GM20000 (cell line): ENCODE results near the gene ADGRV1.

Source experiments
- DNase-seq: peaks from one replicate; pipeline ENCODE4 v3.0.0; 2012; ENCODE audit warnings: low spot score
- TF ChIP-seq, protein P1 (sequence below): IDR thresholded peaks from 2 replicates; pipeline ENCODE4 v1.5.1; 2012; ENCODE audit warnings: mild to moderate bottlenecking, control low read depth; ENCODE audit errors: extremely low read depth, missing control alignments

ADGRV1 gene

DNA sequence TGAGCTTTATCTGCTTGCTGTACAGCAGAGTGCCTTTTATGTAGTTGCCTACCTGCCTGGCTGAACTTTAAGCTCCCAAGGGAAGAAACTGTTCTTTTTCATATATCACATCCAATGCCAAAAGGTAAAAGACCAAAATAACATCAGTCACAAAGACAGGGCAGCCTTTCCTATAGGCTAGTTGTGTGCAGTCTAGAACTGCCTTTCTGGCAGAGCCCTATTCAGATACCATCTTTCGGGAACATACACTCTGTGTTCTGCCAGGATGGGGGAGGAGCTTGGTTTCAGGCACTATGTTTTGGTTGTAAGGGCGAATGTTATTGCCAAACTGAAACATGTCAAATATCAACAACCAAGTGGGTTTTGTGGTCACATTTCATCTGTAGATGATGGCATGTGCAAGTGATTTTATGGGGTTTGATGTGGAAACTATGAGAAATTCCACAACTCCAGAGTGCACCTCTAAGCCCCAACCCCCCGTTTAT lies 314.5 kb downstream of the ADGRV1 start:
- TF ChIP-seq, protein P1, sequence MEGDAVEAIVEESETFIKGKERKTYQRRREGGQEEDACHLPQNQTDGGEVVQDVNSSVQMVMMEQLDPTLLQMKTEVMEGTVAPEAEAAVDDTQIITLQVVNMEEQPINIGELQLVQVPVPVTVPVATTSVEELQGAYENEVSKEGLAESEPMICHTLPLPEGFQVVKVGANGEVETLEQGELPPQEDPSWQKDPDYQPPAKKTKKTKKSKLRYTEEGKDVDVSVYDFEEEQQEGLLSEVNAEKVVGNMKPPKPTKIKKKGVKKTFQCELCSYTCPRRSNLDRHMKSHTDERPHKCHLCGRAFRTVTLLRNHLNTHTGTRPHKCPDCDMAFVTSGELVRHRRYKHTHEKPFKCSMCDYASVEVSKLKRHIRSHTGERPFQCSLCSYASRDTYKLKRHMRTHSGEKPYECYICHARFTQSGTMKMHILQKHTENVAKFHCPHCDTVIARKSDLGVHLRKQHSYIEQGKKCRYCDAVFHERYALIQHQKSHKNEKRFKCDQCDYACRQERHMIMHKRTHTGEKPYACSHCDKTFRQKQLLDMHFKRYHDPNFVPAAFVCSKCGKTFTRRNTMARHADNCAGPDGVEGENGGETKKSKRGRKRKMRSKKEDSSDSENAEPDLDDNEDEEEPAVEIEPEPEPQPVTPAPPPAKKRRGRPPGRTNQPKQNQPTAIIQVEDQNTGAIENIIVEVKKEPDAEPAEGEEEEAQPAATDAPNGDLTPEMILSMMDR, result no peak

DNA sequence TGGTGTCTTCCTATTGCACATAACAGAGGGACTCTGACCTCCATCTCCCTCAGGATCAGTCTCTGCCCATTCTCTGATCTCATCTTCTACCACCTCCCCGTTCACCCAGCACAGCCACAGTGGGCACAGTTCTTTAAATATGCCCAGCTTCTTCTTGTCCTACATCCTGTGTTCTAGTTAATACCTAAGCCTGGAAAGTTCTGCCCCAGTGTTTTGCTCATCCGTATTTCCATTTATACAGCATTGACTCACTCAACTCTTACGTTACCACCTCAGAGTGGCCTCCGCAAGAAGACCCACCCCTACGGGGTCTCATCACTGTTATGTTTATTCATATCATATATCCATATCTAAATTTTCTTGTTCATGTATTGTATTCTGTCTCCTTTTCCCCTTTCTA lies 315.5 kb downstream of the ADGRV1 start:
- DNase-seq, result no peak
- TF ChIP-seq, protein P1, result no peak

More for the DNA sequence above, 314.5 kb downstream of the ADGRV1 start:
- no peak for DNase-seq

DNA sequence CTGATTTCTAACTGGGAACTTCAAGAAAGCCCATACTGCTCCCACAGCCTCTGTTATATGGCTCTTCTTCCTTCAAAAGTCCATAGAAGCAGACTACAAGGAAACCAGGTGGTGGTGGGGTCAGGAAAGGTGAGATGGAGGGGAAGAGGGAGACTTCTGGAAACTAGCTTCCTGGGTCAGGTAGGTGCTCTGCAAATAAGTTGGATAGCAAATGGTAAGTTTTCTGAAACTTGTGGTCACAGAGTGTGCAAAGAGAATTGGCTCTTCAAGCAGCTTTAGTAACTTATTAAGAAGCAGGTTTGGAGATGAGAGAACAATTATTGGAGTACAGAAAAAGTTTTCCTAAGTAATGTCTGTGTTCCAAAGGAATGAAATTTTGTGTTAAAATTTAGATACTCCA lies 316.9 kb downstream of the ADGRV1 start:
- DNase-seq, result no peak
- TF ChIP-seq, protein P1, result no peak

DNA sequence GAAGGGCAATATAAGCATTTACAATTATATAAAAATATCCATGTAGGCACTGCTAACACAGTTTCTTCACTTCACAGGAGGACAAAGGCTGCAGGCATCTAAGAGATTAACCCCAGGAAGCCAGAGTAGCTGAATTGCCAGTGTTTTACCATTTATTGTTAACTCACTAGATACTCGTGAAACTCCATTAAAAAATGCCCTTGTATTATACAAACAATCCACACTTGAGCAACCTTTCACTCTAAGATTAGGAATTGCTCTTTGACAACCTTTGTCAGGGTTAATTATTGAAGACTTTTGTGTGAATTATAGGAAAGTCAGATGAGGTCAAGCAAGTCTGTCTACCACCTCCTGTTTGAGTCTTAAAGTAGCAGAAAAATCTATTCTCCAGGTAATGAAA lies 317.8 kb downstream of the ADGRV1 start:
- TF ChIP-seq, protein P1, result no peak
- DNase-seq, result no peak

DNA sequence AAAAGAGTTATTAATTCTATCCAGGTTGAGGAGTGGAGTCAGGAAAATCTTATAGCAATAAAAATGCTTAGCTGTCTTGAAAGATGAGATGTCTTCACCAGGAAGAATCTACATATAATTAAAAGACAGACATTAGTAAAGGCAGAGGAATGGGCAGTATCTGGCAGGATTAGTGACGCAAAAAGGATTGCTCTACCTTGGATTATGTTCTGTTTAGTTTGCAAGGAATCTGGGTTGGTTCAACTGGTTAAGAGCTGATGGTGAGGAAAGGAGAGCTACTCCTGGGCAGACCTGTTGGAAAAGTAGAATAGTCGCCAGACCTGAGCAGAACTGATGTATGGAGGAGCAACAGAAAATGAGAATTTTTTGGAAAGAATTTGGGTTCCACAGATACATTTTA lies 318.5 kb downstream of the ADGRV1 start:
- DNase-seq, result no peak
- TF ChIP-seq, protein P1, result no peak

DNA sequence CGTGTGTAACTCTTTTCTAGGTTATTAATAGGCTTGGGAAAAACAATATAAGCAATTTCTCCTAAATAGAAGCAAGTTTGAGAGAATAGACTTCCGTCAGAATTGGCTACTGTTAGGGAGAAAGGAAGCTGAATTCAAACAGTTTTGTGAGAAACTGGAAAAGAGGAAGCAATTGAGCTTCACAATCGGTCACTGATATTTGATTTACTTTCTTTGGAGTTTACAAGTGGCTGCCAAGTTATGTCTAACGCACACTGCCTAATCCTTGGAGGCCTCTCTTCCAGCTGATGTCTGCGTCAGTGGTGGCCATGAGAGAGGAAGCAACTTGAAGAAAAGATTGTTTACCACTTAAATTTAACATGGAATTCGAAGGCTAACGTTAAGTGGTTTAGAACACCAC lies 319.5 kb downstream of the ADGRV1 start:
- TF ChIP-seq, protein P1, result no peak
- no peak for DNase-seq

DNA sequence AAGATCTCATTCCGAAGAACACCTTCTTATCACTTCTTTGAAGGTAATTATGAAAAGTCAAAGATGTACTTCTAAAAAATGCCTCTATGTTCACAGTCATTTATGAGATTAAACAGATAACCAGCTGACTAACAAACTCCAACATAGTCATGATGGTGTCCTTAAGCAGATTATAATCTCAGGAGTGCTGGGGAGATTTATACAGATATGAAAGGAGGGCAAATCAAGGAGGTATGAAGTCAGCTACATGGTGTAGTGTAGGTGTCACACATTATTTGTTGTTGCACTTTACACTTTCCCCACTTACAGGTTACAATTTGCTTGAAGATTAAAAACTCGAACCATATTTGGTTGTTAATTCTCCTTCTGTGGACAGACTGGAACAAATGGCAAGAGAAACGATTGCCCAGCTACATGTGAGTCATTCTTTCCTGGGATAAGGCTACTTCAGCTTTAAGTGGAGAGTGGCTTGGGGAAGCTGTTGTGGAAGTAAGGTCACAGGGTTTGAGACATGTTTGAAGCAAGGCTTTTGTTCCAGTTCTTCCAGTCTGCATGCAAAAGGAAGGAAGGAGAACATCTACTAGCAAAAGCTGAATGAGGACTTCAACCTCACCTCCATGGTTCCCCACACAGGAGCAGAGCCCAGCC lies 320.1 kb downstream of the ADGRV1 start:
- no peak for DNase-seq
- TF ChIP-seq, protein P1, result no peak
